ENCODE measurements around the gene CYP26C1. TPM values are rescaled to one million over a fixed set of nuclear protein-coding genes. Genes with fewer than 3 reads are reported as not detected.
A peak's percentile ranks its signal among the peaks of the same experiment; 100 is the strongest.

The CYP26C1 gene
- total and polyA plus RNA-seq, 2 of the 13 experiments (the other 11 are each of a cell fraction or from before 2014, with no cell fraction given) = 0.02 TPM; not detected in 1

- ATAC-seq (peak; percentile 28), FAIRE-seq (no peak), DNase-seq (ENCODE audit: low spot score) (peak; percentile 46)
- TF ChIP-seq ZNF30 (CRISPR knock-in tag; IDR thresholded peaks at IDR 0.05) = no peak
- TF ChIP-seq ZNF644 (CRISPR knock-in tag; IDR thresholded peaks at IDR 0.05; ENCODE audit: low read depth) = peak; percentile 14; the same call in 1 of the 2 replicates
- peaks cover 0 to 5% of the 10 kb centered on the region in 2 experiments; a peak in 1 of 5 replicates for H3K27me3 ChIP-seq (ENCODE audit: control insufficient read depth in 1 of 2, insufficient read depth in 2 of 2, low read length in 2 of 2)
- H3K4me2 ChIP-seq (ENCODE audit: low read depth, low read length) = peak overlapping the region; percentile 55
- H3K9me3 ChIP-seq (ENCODE audit: low read length) = no peaks in the 10 kb centered on the region
- no TSS peak for BruUV-seq (replicated peaks)
- intact Hi-C loops (cut with micrococcal nuclease; ENCODE audit: unreplicated experiment) (no loop called here), in situ Hi-C loops (cut with HindIII; ENCODE audit: extremely low pct_ligation_motif_present, low pct_unique_long_range_greater_than_20kb) (loop anchor here (5.0 kb wide), 1 partner anchor 270 kb away; no protein-coding TSS in a partner anchor)
- CTCF ChIA-PET (ENCODE audit: low intra/inter-chr PET ratio, low total read pairs) = interaction anchor here (3.5 kb wide), 1 partner anchor 207 kb away, joined by 20 read pairs; no protein-coding TSS in a partner anchor
- H3K4me3 ChIP-seq (replicated peaks in 1 of 3; ENCODE audit: insufficient read depth in 1 of 3, low read depth in 2 of 3, low read length in 3 of 3) = no peak overlapping the region
- no peak overlapping the region for H3K27ac ChIP-seq (ENCODE audit: extremely low read length, insufficient read depth, low read length)
- H3K79me2 ChIP-seq (ENCODE audit: insufficient read depth, low read length) = no peaks in the 10 kb centered on the region
- H3K9ac ChIP-seq (ENCODE audit: insufficient read depth, low read depth, low read length) = no peak overlapping the region
- POLR2A ChIA-PET = no interaction called here
- no peaks in the 10 kb centered on the region for H4K20me1 ChIP-seq (ENCODE audit: insufficient read depth, low read length)
- H2AFZ ChIP-seq (ENCODE audit: low read length) = no peak overlapping the region
- peaks cover 41% of the 10 kb centered on the region for H3K4me1 ChIP-seq (ENCODE audit: insufficient read depth, low read length)
- WGBS (ENCODE audit: low lambda C conversion rate) = 11% methylated on average over 10 of the region's 10 CpGs
- no peaks in the 10 kb centered on the region for H3K36me3 ChIP-seq (replicated peaks in 1 of 2; ENCODE audit: control insufficient read depth in 1 of 2, insufficient read depth in 2 of 2, low read length in 2 of 2)
Observed at GRCh38 chr10:93081834-93082233, 21.2 kb downstream of the CYP26C1 start.

- CTCF ChIA-PET (ENCODE audit: low intra/inter-chr PET ratio, low total read pairs) = no interaction called here
- no peak for FAIRE-seq
- no peak for ATAC-seq
- BruUV-seq (replicated peaks) = no TSS peak
- TF ChIP-seq BRCA1 (CRISPR knock-in tag; IDR thresholded peaks at IDR 0.05) (no peak), ZNF557 (CRISPR knock-in tag; IDR thresholded peaks at IDR 0.05) (no peak), KLF11 (CRISPR knock-in tag; IDR thresholded peaks at IDR 0.05) (no peak)
- WGBS (ENCODE audit: low lambda C conversion rate) = 68% methylated on average over 7 of the region's 7 CpGs
- Histone ChIP-seq H3K4me3 (replicated peaks in 1 of 3; ENCODE audit: insufficient read depth in 1 of 3, low read depth in 2 of 3, low read length in 3 of 3) (no peak overlapping the region), H4K20me1 (ENCODE audit: insufficient read depth, low read length) (no peaks in the 10 kb centered on the region), H3K36me3 (replicated peaks in 1 of 2; ENCODE audit: control insufficient read depth in 1 of 2, insufficient read depth in 2 of 2, low read length in 2 of 2) (no peaks in the 10 kb centered on the region), H3K79me2 (ENCODE audit: insufficient read depth, low read length) (no peaks in the 10 kb centered on the region), H3K4me1 (ENCODE audit: insufficient read depth, low read length) (peaks cover 34% of the 10 kb centered on the region), H3K27ac (ENCODE audit: extremely low read length, insufficient read depth, low read length) (no peak overlapping the region), H3K4me2 (ENCODE audit: low read depth, low read length) (no peak overlapping the region), H2AFZ (ENCODE audit: low read length) (no peak overlapping the region), H3K9me3 (ENCODE audit: low read length) (no peaks in the 10 kb centered on the region), H3K27me3 (ENCODE audit: control insufficient read depth in 1 of 2, insufficient read depth in 2 of 2, low read length in 2 of 2) (peaks cover 0 to 5% of the 10 kb centered on the region in 2 experiments; a peak in 1 of 5 replicates), H3K9ac (ENCODE audit: insufficient read depth, low read depth, low read length) (no peak overlapping the region)
- intact Hi-C loops (cut with micrococcal nuclease; ENCODE audit: unreplicated experiment) (no loop called here), in situ Hi-C loops (cut with HindIII; ENCODE audit: extremely low pct_ligation_motif_present, low pct_unique_long_range_greater_than_20kb) (loop anchor here (5.0 kb wide), 1 partner anchor 268 kb away; no protein-coding TSS in a partner anchor)
- POLR2A ChIA-PET = no interaction called here
- DNase-seq (ENCODE audit: low spot score) = no peak
Observed at GRCh38 chr10:93083743-93084539, 23.3 kb downstream of the CYP26C1 start.
